GM20000 (cell line): ENCODE results near the gene XRCC5.

Experiments
- DNase-seq: peaks from one replicate; pipeline ENCODE4 v3.0.0; 2012; ENCODE audit warnings: low spot score
- CTCF ChIP-seq: IDR thresholded peaks from 2 replicates; pipeline ENCODE4 v1.5.1; 2012; ENCODE audit warnings: mild to moderate bottlenecking, control low read depth; ENCODE audit errors: extremely low read depth, missing control alignments

The XRCC5 gene

GRCh38 chr2:216119146-216119545 is 10.0 kb downstream of the XRCC5 start:
- DNase-seq: no peak
- no peak for TF ChIP-seq CTCF

GRCh38 chr2:216119986-216120385 is 10.8 kb downstream of the XRCC5 start:
- no peak for DNase-seq
- no peak for TF ChIP-seq CTCF

- DNase-seq: no peak
- no peak for TF ChIP-seq CTCF
These were observed 12.1 kb downstream of the XRCC5 start for GRCh38 chr2:216121255-216121654.

GRCh38 chr2:216126943-216127342 is 17.8 kb downstream of the XRCC5 start:
- TF ChIP-seq CTCF: no peak
- DNase-seq: no peak

- TF ChIP-seq CTCF: no peak
- no peak for DNase-seq
These were observed 21.3 kb downstream of the XRCC5 start for GRCh38 chr2:216130346-216130971.

- TF ChIP-seq CTCF: no peak
- DNase-seq: no peak
These were observed 22.2 kb downstream of the XRCC5 start for GRCh38 chr2:216131175-216131926.

GRCh38 chr2:216132585-216132984 is 23.4 kb downstream of the XRCC5 start:
- DNase-seq: no peak
- TF ChIP-seq CTCF: no peak
